Effector CD8-positive, alpha-beta T cell (primary cell): ENCODE results near the gene TMX2.
A peak's percentile ranks its signal among the peaks of the same experiment; 100 is the strongest.
"Not testable (repeated sequence)": the region's sequence is repeated elsewhere in the genome, so short reads cannot be mapped to it uniquely, and the experiment has no call there.

Experiments
- DNase-seq: peaks from one replicate; lab custom pipeline; 2025; lab: John Stamatoyannopoulos, UW
- total RNA-seq, 4 experiments: gene quantifications; one replicate each; lab custom pipeline; 2026; lab: John Stamatoyannopoulos, UW

Gene TMX2
- total RNA-seq: 37.3 to 60.9 (median 43.0) reads per million in 4 experiments

DNA sequence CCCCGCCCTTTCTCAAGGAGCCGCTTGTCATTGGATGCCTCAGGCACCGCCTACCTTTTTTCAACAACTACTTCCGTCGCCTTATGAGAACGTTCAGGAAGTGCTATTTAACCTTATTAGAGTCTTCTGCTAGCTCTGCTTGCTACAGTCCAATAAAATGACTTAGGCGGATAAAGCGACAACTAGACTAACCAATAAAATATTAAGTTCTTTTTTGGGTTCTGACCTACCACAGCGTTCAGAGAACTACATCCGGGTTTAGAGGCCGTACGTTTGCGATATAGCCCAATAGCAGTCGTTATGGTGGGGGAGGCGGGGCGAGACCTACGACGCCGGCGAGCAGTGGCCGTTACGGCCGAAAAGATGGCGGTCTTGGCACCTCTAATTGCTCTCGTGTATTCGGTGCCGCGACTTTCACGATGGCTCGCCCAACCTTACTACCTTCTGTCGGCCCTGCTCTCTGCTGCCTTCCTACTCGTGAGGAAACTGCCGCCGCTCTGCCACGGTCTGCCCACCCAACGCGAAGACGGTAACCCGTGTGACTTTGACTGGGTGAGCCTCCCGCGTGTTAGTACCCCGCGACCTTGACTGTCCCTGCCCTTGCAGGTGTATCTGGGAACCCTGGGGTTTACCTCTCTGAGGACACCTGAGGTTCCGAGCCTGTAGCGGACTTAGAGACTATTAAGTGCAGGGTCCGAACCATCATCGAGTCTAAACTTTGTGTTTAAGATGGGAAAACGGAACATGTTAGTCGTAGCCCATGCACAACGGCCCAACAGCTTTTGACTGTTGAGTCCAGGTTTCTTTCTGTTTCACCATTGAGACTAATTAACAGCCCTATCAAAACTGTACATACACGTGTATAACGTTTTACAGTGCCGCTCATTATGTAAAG is at the start of gene TMX2:
Gene TMX2 (plus strand): TSS at position 338 of the 895 bp plus-strand sequence. CDS start 26 bp downstream, at position 364.
- DNase-seq: peak; percentile 82

DNA sequence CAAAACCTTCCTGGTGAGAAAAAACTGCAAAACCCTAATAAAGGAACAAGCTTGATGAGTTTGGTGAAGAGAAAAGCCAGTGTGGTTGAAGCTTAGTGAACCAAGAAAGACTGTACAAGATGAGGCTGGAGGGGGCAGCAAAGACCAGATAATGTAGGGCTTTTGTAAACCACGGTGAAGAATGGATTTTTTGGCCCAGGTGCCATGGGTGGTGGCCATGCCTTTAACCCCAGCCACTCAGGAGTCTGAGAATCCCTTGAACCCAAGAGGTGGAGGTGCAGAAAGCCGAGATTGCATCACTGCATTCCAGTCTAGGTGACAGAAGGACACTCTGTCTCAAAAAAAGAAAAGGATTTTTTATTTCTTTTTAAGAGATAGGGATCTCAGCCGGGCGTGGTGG is 49.5 kb upstream of the TMX2 start:
- DNase-seq: no peak

GRCh38 chr11:57663975-57664374 is 48.4 kb upstream of the TMX2 start:
- no peak for DNase-seq

- peak; percentile 87 for DNase-seq
Measured at GRCh38 chr11:57667117-57667735, 45.2 kb upstream of the TMX2 start.

- peak; percentile 99 for DNase-seq
Measured at GRCh38 chr11:57667736-57668433, 44.5 kb upstream of the TMX2 start, which contains the start of gene ZDHHC5. Gene ZDHHC5, plus strand, starts transcription at chr11:57668114. Its CDS starts 4,977 bp downstream, at chr11:57673091.

GRCh38 chr11:57668434-57668782 is 44.0 kb upstream of the TMX2 start:
- no peak for DNase-seq

- no peak for DNase-seq
Measured at GRCh38 chr11:57674251-57674650, 38.1 kb upstream of the TMX2 start.

- no peak for DNase-seq
Measured at GRCh38 chr11:57675176-57675941, 37.0 kb upstream of the TMX2 start.

- no peak for DNase-seq
Measured at GRCh38 chr11:57679396-57679795, 33.0 kb upstream of the TMX2 start.

- DNase-seq: no peak
Measured at GRCh38 chr11:57680552-57680874, 31.9 kb upstream of the TMX2 start.

DNA sequence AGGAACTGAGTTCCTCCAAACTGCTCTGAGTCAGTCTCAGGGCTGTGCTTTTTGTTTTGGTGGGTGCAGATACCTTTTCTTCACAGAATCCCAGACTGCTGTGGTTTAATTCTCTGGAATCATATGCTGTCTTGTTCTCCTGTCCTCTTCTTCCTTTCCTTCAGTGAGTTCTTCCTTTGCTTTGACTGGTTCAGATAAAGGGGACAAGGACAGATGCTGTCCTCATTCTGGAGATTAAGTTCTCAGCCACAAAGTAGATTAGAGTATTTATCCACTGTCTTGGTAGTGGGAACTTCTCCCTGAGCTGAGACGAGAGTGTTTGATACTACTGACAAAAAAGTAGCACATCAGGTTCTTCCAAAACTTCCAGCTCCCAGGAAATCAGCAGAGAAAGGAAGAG is 31.2 kb upstream of the TMX2 start:
- DNase-seq: no peak

GRCh38 chr11:57690474-57690873 is 21.9 kb upstream of the TMX2 start:
- DNase-seq: not testable (repeated sequence)

DNA sequence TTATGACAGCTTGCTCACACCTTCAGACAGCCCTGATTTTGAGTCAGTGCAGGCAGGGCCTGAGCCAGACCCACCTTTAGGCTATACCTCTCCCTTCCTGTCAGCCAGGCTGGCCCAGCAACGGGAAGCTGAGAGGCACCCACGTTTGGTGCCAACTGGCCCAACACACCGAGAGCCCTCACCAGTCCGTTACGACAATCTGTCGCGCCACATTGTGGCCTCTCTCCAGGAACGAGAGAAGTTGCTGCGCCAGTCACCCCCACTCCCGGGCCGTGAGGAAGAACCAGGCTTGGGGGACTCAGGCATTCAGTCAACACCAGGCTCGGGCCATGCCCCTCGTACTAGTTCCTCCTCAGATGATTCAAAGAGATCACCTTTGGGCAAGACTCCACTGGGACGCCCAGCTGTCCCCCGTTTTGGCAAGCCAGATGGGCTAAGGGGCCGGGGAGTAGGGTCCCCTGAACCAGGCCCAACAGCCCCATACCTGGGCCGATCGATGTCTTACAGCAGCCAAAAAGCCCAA is 13.5 kb upstream of the TMX2 start:
- no peak for DNase-seq

- no peak for DNase-seq
Measured at GRCh38 chr11:57699813-57700212, 12.6 kb upstream of the TMX2 start.

GRCh38 chr11:57700425-57700824 is 12.0 kb upstream of the TMX2 start:
- DNase-seq: no peak

DNA sequence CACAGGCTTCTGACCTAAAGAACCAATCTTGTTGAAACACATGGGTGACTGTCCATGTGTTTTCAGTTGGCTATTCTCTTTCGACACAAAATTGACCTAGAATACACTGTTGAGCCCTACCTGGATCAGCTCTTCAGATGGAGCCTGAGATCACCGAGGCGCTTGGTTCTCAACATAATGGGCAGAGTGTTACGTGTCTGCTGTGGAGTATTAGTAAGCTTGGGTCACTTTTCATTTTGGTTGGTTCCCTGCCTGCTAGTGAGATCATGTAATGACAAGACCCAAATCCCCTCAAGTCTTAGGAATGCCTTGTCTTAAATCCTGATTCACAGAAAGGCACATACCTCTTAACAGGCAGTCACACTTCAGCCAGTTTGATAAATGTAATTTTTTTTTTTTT is 9.1 kb upstream of the TMX2 start:
- DNase-seq: no peak

GRCh38 chr11:57704932-57705331 is 7.5 kb upstream of the TMX2 start:
- no peak for DNase-seq

DNA sequence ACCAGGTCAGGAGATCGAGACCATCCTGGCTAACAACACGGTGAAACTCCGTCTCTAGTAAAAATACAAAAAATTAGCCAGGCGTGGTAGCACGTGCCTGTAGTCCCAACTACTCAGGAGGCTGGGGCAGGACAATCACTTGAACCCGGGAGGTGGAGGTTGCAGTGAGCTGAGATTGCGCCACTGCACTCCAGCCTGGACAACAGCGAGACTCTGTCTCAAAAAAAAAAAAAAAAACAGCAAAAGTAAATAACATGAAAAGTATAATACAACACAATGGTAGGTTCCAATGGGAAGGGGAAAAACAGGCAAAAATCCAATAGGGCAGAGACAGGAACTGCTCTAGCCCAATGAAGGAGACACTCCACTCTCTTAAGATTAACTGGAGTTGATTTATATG is 7.0 kb upstream of the TMX2 start:
- not testable (repeated sequence) for DNase-seq

DNA sequence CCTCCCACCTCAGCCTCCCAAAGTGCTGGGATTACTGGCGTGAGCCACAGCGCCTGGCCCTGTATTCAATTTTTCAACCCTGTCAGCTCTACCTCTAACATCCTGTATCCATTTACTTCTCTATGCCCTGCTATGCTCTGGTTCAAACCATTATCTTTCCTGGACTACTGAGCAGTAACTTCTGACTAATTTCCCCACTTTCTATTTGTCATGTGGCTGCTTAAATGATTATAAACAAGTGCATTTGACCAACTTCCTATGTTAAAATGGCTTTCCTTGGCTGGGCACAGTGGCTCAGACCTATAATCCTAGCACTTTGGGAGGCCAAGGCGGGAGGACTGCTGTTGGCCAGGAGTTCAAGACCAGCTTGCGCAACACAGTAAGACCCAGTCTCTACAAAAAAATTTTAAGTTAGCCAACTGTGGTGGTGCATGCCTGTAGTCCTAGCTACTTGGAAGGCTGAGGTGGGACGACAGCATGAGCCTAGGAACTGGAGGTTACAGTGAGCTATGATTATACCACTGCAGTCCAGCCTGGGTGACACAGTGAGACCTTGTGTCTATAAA is 2.5 kb upstream of the TMX2 start:
- no peak for DNase-seq

GRCh38 chr11:57711414-57712255 is 758 bp upstream of the TMX2 start, which contains the start of gene MED19:
Gene MED19, minus strand, starts transcription at chr11:57712215. Its CDS starts 36 bp downstream, at chr11:57712179.
- DNase-seq: peak; percentile 67
